Esophagus muscularis mucosa (tissue), 4 donors: ENCODE measurements around the gene NCOA7. TPM values are rescaled to one million over a fixed set of nuclear protein-coding genes. Genes with fewer than 3 reads are reported as not detected.

ENCODE experiments used
- DNase-seq: peaks from one replicate; pipeline ENCODE4 v3.0.0-alpha.2; 2017; ENCODE audit errors: extremely low spot score
- H3K27ac ChIP-seq, 4 donors: fragments of 200-600 bp; sonication (generic); replicated peaks in 1 of 4; 1 replicate in 3 of 4; 2 replicates in 1 of 4; pipeline ENCODE4 v1.5.1; 2016 to 2019; ENCODE audit warnings: mild to moderate bottlenecking in 1 of 4
- H3K27me3 ChIP-seq, 4 donors: fragments of 200-600 bp; sonication (generic); one replicate each; pipeline versions ENCODE4 v1.5.1 to v1.6.0; 2016 to 2019
- H3K36me3 ChIP-seq, 4 donors: fragments of 200-600 bp; sonication (generic); one replicate each; pipeline ENCODE4 v1.5.1; 2016 to 2019
- H3K4me1 ChIP-seq, 4 donors: fragments of 200-600 bp; sonication (generic); one replicate each; pipeline ENCODE4 v1.5.1; 2016 to 2019
- H3K4me3 ChIP-seq, 4 donors: fragments of 200-600 bp; sonication (generic); 1 replicate in 2 of 4; 2 replicates in 2 of 4; pipeline ENCODE4 v1.5.1; 2016 to 2019; ENCODE audit warnings: mild to moderate bottlenecking in 4 of 4, moderate library complexity in 1 of 4
- H3K9me3 ChIP-seq, 4 donors: fragments of 200-600 bp; sonication (generic); 1 replicate in 3 of 4; 2 replicates in 1 of 4; pipeline ENCODE4 v1.5.1; 2016 to 2019
- EP300 ChIP-seq: sonication (generic); formaldehyde crosslinking; IDR thresholded peaks from one replicate; pipeline ENCODE4 v1.6.1; 2017; ENCODE audit warnings: antibody characterized with exemption
- POLR2A ChIP-seq: fragments of 450-650 bp; IDR thresholded peaks from one replicate; pipeline ENCODE4 v1.6.1; 2017; ENCODE audit warnings: antibody characterized with exemption, moderate library complexity, mild to moderate bottlenecking, low read depth
- POLR2AphosphoS5 ChIP-seq, 2 donors: sonication (generic); formaldehyde crosslinking; IDR thresholded peaks; one replicate each; pipeline ENCODE4 v1.6.1; 2017; ENCODE audit warnings: antibody characterized with exemption in 2 of 2
- WGBS: methylation state at CpG from one replicate; pipeline ENCODE4 v1.1.5; 2018; 5-methylcytosine and 5-hydroxymethylcytosine counted together
- intact Hi-C: fragments of 100-400 bp; cut with DNase I; formaldehyde crosslinking; loops from one replicate; pipeline ENCODE4 v1.15.1; 2023
- total RNA-seq, 4 donors: library from RNA; depleted of rRNA; stranded (reverse); fragments of >200 nt; gene quantifications; one replicate each; pipeline versions ENCODE4 v1.1.0 to v1.2.1, GENCODE V29; 2016
- TF ChIP-seq, protein P1 (sequence below), 3 experiments: fragments of 200-600 bp in 2 of 3; fragments of 450-650 bp in 1 of 3; sonication (generic) in 2 of 3; IDR thresholded peaks; one replicate each; pipeline ENCODE4 v1.5.1; 2017 to 2019; ENCODE audit warnings: antibody characterized with exemption in 3 of 3, mild to moderate bottlenecking in 2 of 3, moderate library complexity in 1 of 3

Gene NCOA7
- total RNA-seq, 4 donors from 2014 or later: 15.4 to 29.0 (median 19.9) TPM

DNA sequence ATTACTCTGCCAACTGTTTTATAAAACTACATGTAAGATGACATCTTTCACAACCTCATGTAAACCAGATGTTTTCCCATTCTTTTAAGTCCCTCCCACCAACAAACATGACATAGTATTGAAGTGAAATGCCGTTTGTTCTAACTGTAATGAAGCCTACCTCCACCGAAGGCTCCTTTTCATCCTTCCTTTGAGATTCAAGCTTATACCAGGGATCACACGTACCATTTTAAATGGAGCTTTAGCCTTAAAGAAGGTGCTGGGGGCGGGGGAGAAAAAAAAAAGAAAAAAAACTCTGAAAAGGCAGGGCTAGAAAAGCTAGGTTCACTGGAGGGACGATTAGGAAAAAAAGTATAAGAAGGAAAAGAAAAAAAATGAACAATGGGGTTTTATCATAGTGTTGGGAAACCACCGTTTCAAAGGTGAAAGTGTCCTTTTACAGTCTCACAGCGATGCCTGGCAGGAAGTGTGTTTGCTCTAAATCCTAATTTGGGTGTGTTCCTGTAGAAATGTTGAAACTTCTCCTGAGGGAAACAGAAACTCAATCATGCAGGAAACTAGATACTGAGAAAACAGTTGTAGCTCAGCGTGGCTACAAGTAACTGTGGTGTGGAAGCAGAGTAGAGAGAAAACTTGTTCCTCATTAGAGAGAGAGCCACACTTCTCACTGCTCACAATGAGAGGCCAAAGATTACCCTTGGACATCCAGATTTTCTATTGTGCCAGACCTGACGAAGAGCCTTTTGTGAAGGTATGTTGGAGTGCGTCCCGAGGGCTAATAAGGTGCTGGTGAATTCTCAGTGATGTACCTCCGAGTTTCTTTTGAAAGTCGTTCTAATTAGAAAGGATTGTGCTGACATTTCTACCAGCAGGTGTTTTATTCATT is 128.2 kb downstream of the NCOA7 start:
- H3K36me3 ChIP-seq: peaks cover 31 to 71% (median 46%) of the 10 kb centered on the region in 4 donors

GRCh38 chr6:125919618-125920017 is 128.9 kb downstream of the NCOA7 start:
- H3K9me3 ChIP-seq: no peaks in the 10 kb centered on the region
- no peak for DNase-seq
- peaks cover 0 to 16% (median 5%) of the 10 kb centered on the region in 4 donors for H3K4me1 ChIP-seq
- peak overlapping the region in 3 of 4 donors; percentile 16 to 73 (median 72) for H3K27ac ChIP-seq
- peaks cover 33 to 78% (median 50%) of the 10 kb centered on the region in 4 donors for H3K36me3 ChIP-seq
- TF ChIP-seq POLR2A: no peak
- TF ChIP-seq POLR2AphosphoS5 (IDR thresholded peaks at IDR 0.05): no peak
- TF ChIP-seq, protein P1, sequence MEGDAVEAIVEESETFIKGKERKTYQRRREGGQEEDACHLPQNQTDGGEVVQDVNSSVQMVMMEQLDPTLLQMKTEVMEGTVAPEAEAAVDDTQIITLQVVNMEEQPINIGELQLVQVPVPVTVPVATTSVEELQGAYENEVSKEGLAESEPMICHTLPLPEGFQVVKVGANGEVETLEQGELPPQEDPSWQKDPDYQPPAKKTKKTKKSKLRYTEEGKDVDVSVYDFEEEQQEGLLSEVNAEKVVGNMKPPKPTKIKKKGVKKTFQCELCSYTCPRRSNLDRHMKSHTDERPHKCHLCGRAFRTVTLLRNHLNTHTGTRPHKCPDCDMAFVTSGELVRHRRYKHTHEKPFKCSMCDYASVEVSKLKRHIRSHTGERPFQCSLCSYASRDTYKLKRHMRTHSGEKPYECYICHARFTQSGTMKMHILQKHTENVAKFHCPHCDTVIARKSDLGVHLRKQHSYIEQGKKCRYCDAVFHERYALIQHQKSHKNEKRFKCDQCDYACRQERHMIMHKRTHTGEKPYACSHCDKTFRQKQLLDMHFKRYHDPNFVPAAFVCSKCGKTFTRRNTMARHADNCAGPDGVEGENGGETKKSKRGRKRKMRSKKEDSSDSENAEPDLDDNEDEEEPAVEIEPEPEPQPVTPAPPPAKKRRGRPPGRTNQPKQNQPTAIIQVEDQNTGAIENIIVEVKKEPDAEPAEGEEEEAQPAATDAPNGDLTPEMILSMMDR (IDR thresholded peaks at IDR 0.05): no peak
- TF ChIP-seq EP300: no peak
- no peaks in the 10 kb centered on the region for H3K27me3 ChIP-seq
- 90% methylated on average over 3 of the region's 3 CpGs for WGBS
- intact Hi-C loops: no loop called here
- H3K4me3 ChIP-seq: peak overlapping the region in 3 of 4 donors; percentile 10 to 40 (median 24)

More for the DNA sequence above, 128.2 kb downstream of the NCOA7 start:
- Histone ChIP-seq H3K4me1 (peaks cover 0 to 10% (median 5%) of the 10 kb centered on the region in 4 donors), H3K9me3 (no peaks in the 10 kb centered on the region), H3K27me3 (no peaks in the 10 kb centered on the region), H3K27ac (peak overlapping the region; percentile 42 to 73 (median 66)), H3K4me3 (peak overlapping the region; percentile 10 to 40 (median 24))
- no peak for DNase-seq
- TF ChIP-seq EP300 (no peak), POLR2AphosphoS5 (IDR thresholded peaks at IDR 0.05) (peak; percentile 19 to 48)
- TF ChIP-seq, protein P1 (IDR thresholded peaks at IDR 0.05): no peak
- intact Hi-C loops: no loop called here
- 60% methylated on average over 13 of the region's 13 CpGs for WGBS

DNA sequence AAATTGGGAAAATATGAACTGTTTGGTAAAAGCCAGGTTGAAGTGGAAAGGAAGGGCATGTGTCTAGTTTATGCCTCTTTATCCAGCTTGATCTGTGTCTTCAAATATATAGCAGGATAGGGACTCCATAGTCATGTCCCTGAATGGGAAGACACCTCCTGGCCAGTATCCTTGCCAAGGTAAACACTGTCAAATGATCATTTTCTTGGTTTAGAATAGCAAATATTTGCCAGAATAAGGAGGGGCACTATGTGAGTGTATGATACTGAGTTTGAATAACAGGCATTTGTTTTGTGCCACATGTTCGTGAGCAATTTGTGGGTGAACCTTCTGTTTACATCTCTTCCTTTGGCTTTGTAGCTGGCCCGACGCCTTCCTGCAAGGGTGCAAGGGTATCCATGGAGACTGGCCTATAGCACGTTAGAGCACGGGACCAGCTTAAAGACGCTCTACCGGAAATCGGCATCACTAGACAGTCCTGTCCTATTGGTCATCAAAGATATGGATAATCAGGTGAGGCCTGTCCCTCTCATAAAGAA is 131.6 kb downstream of the NCOA7 start:
- intact Hi-C loops: no loop called here
- DNase-seq: no peak
- 93% methylated on average over 8 of the region's 8 CpGs for WGBS

DNA sequence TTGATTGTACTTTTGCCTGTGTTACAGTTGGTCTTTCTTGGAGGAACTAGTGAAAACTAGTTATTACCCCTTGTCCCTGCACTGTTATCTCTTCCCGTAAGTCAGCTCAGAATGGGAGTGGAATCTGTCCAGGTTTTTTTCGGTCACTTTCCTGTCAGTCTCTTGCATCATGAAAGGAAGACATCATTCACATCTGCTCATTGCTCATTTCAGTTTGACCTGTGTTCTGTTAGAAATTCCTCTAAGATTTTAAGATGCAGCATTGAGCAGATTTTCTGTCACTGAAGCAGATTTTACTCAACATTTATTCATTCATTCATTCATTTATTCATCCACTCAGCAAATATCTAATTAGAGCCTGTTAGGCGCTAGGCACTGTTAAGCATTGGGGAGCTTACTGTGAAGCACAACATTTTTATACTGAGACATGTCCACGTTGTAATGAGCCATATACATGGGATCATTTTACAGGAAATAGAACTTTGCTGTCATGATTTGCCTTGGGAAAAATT is 132.7 kb downstream of the NCOA7 start:
- H3K9me3 ChIP-seq: no peaks in the 10 kb centered on the region
- H3K27me3 ChIP-seq: no peaks in the 10 kb centered on the region
- no peak overlapping the region for H3K4me3 ChIP-seq
- H3K27ac ChIP-seq: no peak overlapping the region
- TF ChIP-seq EP300: no peak
- no peak for TF ChIP-seq POLR2A
- TF ChIP-seq POLR2AphosphoS5 (IDR thresholded peaks at IDR 0.05): no peak
- TF ChIP-seq, protein P1 (IDR thresholded peaks at IDR 0.05): no peak
- WGBS: 62% methylated on average over 4 of the region's 4 CpGs
- no peak for DNase-seq
- intact Hi-C loops: no loop called here
- H3K4me1 ChIP-seq: peaks cover 0 to 13% (median 3%) of the 10 kb centered on the region in 4 donors
- peaks cover 33 to 72% (median 48%) of the 10 kb centered on the region in 4 donors for H3K36me3 ChIP-seq

More for the DNA sequence above, 131.6 kb downstream of the NCOA7 start:
- no peaks in the 10 kb centered on the region for H3K27me3 ChIP-seq
- no peaks in the 10 kb centered on the region for H3K9me3 ChIP-seq
- H3K27ac ChIP-seq: no peak overlapping the region
- H3K4me1 ChIP-seq: peaks cover 0 to 20% (median 5%) of the 10 kb centered on the region in 4 donors
- H3K36me3 ChIP-seq: peaks cover 33 to 71% (median 39%) of the 10 kb centered on the region in 4 donors
- H3K4me3 ChIP-seq: no peak overlapping the region
- no peak for TF ChIP-seq POLR2AphosphoS5 (IDR thresholded peaks at IDR 0.05)
- TF ChIP-seq, protein P1 (IDR thresholded peaks at IDR 0.05): no peak
- TF ChIP-seq EP300: no peak
- no peak for TF ChIP-seq POLR2A
